Activated CD8-positive, alpha-beta T cell treated with anti-CD3 and anti-CD28 coated beads, Interleukin-2, amount 10 ng/mL, durations not matched to agents 7 days and 5 days (primary cell): ENCODE results near the gene CUEDC1. TPM values are rescaled to one million over a fixed set of nuclear protein-coding genes. Genes with fewer than 3 reads are reported as not detected.

Experiments
- total RNA-seq, 2 experiments: library from RNA; stranded (reverse); gene quantifications; one replicate each; pipeline ENCODE4 v1.2.3, GENCODE V29; 2021

The CUEDC1 gene
- total RNA-seq, 2 experiments from 2014 or later, result 0.18 TPM; not detected in 1

Other genes starting within 250 kb of the CUEDC1 start
- gene CCDC182, start 210.1 kb downstream of the CUEDC1 start, total RNA-seq, result not detected
- gene MRPS23, start 105.4 kb downstream of the CUEDC1 start, total RNA-seq, result 10 to 100 TPM; 46.3 to 48.7 TPM
- gene VEZF1, start 32.8 kb upstream of the CUEDC1 start, total RNA-seq, result 10 to 100 TPM; 37.5 to 37.6 TPM
- 100 to 1,000 TPM; 382 to 383 TPM for gene SRSF1, start 51.8 kb upstream of the CUEDC1 start, total RNA-seq
- gene DYNLL2, start 128.0 kb upstream of the CUEDC1 start, total RNA-seq, result 10 to 100 TPM; 30.9 to 31.7 TPM
- under 1 TPM; 0.50 TPM for gene OR4D1, start 193.0 kb upstream of the CUEDC1 start, total RNA-seq
- gene OR4D2, start 211.6 kb upstream of the CUEDC1 start, total RNA-seq, result not detected
- gene EPX, start 237.3 kb upstream of the CUEDC1 start, total RNA-seq, result not detected